GM12878 (cell line): Measurements from ENCODE around the gene SMPD1. TPM values are rescaled to one million over a fixed set of nuclear protein-coding genes. Genes with fewer than 3 reads are reported as not detected.

Source experiments
- ATAC-seq: fragments of 200-7000 bp; cut with Tn5 transposase; 3 replicates; pipeline ENCODE4 v1.9.1; 2020; ENCODE audit warnings: mild to moderate bottlenecking, moderate library complexity
- BruUV-seq: library from RNA; stranded (reverse); fragments of 400-500 nt; replicated peaks from 2 replicates; lab custom pipeline; 2021; lab: Mats Ljungman, UMichigan
- CTCF ChIA-PET: fragments of 300-600 bp; sonication (Branson Sonifier 250); formaldehyde crosslinking; extraction: SDS; loops from one replicate; lab custom pipeline; 2021; ENCODE audit warnings: inconsistent platforms; lab: Yijun Ruan, JAX
- POLR2A ChIA-PET: fragments of 350-600 bp; formaldehyde crosslinking; extraction: SDS; loops from one replicate; lab custom pipeline; 2021; ENCODE audit warnings: inconsistent platforms; lab: Charles Lee
- RAD21 ChIA-PET: fragments of 300-600 bp; sonication (Branson Sonifier 250); formaldehyde crosslinking; loops from one replicate; lab custom pipeline; 2023; ENCODE audit warnings: antibody characterized with exemption; ENCODE audit not compliant: unreplicated experiment; lab: Charles Lee
- SMC1A ChIA-PET: fragments of 300-600 bp; sonication (Branson Sonifier 250); formaldehyde crosslinking; loops from one replicate; lab custom pipeline; 2023; ENCODE audit not compliant: unreplicated experiment, uncharacterized antibody; lab: Charles Lee
- DNase-seq: peaks from one replicate; pipeline ENCODE4 v3.0.0-alpha.2; 2011; ENCODE audit warnings: low read depth, low spot score
- FAIRE-seq: peaks from 3 replicates; lab custom pipeline; 2011; peaks lifted over from hg19 to GRCh38; lab: Jason Lieb, UNC
- H2AFZ ChIP-seq: 2 replicates; pipeline ENCODE4 v1.6.0; 2011; ENCODE audit warnings: low read depth, low read length, control low read depth; ENCODE audit not compliant: control insufficient read depth
- H3K27ac ChIP-seq: 2 replicates; pipeline ENCODE4 v1.5.1; 2011; ENCODE audit warnings: control low read depth; ENCODE audit not compliant: control insufficient read depth, insufficient read depth
- H3K27me3 ChIP-seq, 2 experiments: replicated peaks in 1 of 2; 2 replicates each; pipeline versions ENCODE4 v1.6.0 to v1.6.1; 2011; ENCODE audit warnings: low read length in 1 of 2; ENCODE audit not compliant: control insufficient read depth in 2 of 2, insufficient read depth in 2 of 2
- H3K36me3 ChIP-seq, 2 experiments: 2 replicates each; pipeline ENCODE4 v1.5.1; 2011; ENCODE audit warnings: low read length in 1 of 2; ENCODE audit not compliant: control insufficient read depth in 2 of 2, insufficient read depth in 2 of 2
- H3K4me1 ChIP-seq: 2 replicates; pipeline ENCODE4 v1.6.1; 2011; ENCODE audit warnings: mild to moderate bottlenecking, low read length, moderate library complexity, mixed read lengths; ENCODE audit not compliant: control insufficient read depth, insufficient read depth
- H3K4me2 ChIP-seq: 2 replicates; pipeline ENCODE4 v1.6.0; 2011; ENCODE audit warnings: control low read depth; ENCODE audit not compliant: control insufficient read depth, insufficient read depth
- H3K4me3 ChIP-seq: fragments of 200-600 bp; sonication (generic); 2 replicates; pipeline ENCODE4 v1.5.1; 2016
- H3K79me2 ChIP-seq: 2 replicates; pipeline ENCODE4 v1.6.0; 2011; ENCODE audit warnings: low read length; ENCODE audit not compliant: control insufficient read depth, insufficient read depth
- H3K9ac ChIP-seq: 2 replicates; pipeline ENCODE4 v1.8.0; 2011; ENCODE audit warnings: low read length, control low read depth, mixed read lengths; ENCODE audit not compliant: control insufficient read depth, insufficient read depth
- H3K9me3 ChIP-seq: replicated peaks from 3 replicates; pipeline ENCODE4 v1.5.1; 2011; ENCODE audit warnings: mild to moderate bottlenecking, low read length; ENCODE audit not compliant: control insufficient read depth, insufficient read depth
- H4K20me1 ChIP-seq: 2 replicates; pipeline ENCODE4 v1.6.0; 2011; ENCODE audit not compliant: control insufficient read depth, insufficient read depth
- ATF3 ChIP-seq: IDR thresholded peaks from 2 replicates; pipeline ENCODE4 v1.6.1; 2011; ENCODE audit warnings: low read depth, mild to moderate bottlenecking, low read length, moderate library complexity, borderline replicate concordance; ENCODE audit errors: extremely low read depth
- CBX5 ChIP-seq: sonication (generic); IDR thresholded peaks from 2 replicates; pipeline ENCODE4 v1.6.1; 2016; ENCODE audit warnings: low read depth, moderate library complexity, mild to moderate bottlenecking, inconsistent platforms
- GABPA ChIP-seq: IDR thresholded peaks from 2 replicates; pipeline ENCODE4 v1.6.1; 2014; ENCODE audit warnings: antibody characterized with exemption, low read depth, mild to moderate bottlenecking, inconsistent platforms
- IKZF1 ChIP-seq: fragments of 450-650 bp; conservative IDR thresholded peaks from 2 replicates; pipeline ENCODE4 v1.6.1; 2017; ENCODE audit warnings: antibody characterized with exemption, mild to moderate bottlenecking
- KAT2A ChIP-seq: conservative IDR thresholded peaks from 2 replicates; pipeline ENCODE4 v1.6.1; 2011; ENCODE audit warnings: low read depth, low read length; ENCODE audit not compliant: control insufficient read depth
- NFIC ChIP-seq: IDR thresholded peaks from 2 replicates; pipeline ENCODE4 v1.6.1; 2012; ENCODE audit warnings: low read depth, mild to moderate bottlenecking, inconsistent platforms, low read length, moderate library complexity
- NFYB ChIP-seq: IDR thresholded peaks from 2 replicates; pipeline ENCODE4 v1.6.1; 2011; ENCODE audit warnings: low read depth, mild to moderate bottlenecking, low read length, improper control_type of control experiment, moderate library complexity; ENCODE audit not compliant: insufficient read depth
- PAX8 ChIP-seq: fragments of 450-650 bp; IDR thresholded peaks from 2 replicates; pipeline ENCODE4 v1.6.1; 2017; ENCODE audit warnings: mild to moderate bottlenecking, moderate library complexity
- PBX3 ChIP-seq: IDR thresholded peaks from 2 replicates; pipeline ENCODE4 v1.6.1; 2011; ENCODE audit warnings: mild to moderate bottlenecking, low read depth, low read length, moderate library complexity; ENCODE audit not compliant: insufficient replicate concordance
- RAD21 ChIP-seq: IDR thresholded peaks from 2 replicates; pipeline ENCODE4 v1.6.1; 2011; ENCODE audit warnings: mild to moderate bottlenecking, low read depth, low read length, moderate library complexity; ENCODE audit not compliant: insufficient read depth
- RBBP5 ChIP-seq: fragments of 200-600 bp; sonication (generic); conservative IDR thresholded peaks from 2 replicates; pipeline ENCODE4 v1.6.1; 2016
- SP1 ChIP-seq: IDR thresholded peaks from one replicate; pipeline ENCODE4 v1.6.1; 2011; ENCODE audit warnings: low read depth, low read length
- SRF ChIP-seq, 2 experiments: IDR thresholded peaks; 2 replicates each; pipeline ENCODE4 v1.6.1; 2011; ENCODE audit warnings: low read depth in 2 of 2, low read length in 2 of 2, mild to moderate bottlenecking in 1 of 2, moderate library complexity in 1 of 2
- STAT1 ChIP-seq: fragments of 450-650 bp; conservative IDR thresholded peaks from 2 replicates; pipeline ENCODE4 v1.6.1; 2014; ENCODE audit warnings: antibody characterized with exemption, mild to moderate bottlenecking
- SUPT20H ChIP-seq: IDR thresholded peaks from 2 replicates; pipeline ENCODE4 v1.6.1; 2011; ENCODE audit warnings: low read depth, mild to moderate bottlenecking, low read length, moderate library complexity, borderline replicate concordance; ENCODE audit not compliant: control insufficient read depth
- TARDBP ChIP-seq: IDR thresholded peaks from 2 replicates; pipeline ENCODE4 v1.6.1; 2016; ENCODE audit warnings: borderline replicate concordance
- TCF3 ChIP-seq: IDR thresholded peaks from 2 replicates; pipeline ENCODE4 v1.6.1; 2012; ENCODE audit warnings: low read depth, mild to moderate bottlenecking, low read length, borderline replicate concordance; ENCODE audit not compliant: insufficient read depth
- TCF7 ChIP-seq: IDR thresholded peaks from 2 replicates; pipeline ENCODE4 v1.6.1; 2014; ENCODE audit warnings: antibody characterized with exemption, borderline replicate concordance
- ZBED1 ChIP-seq: IDR thresholded peaks from 2 replicates; pipeline ENCODE4 v1.6.1; 2016; ENCODE audit warnings: borderline replicate concordance
- ZNF24 ChIP-seq: fragments of 450-650 bp; IDR thresholded peaks from 2 replicates; pipeline ENCODE4 v1.6.1; 2017; ENCODE audit warnings: antibody characterized with exemption, mild to moderate bottlenecking
- WGBS: methylation state at CpG from one replicate; pipeline ENCODE4 v1.1.6; 2016; ENCODE audit warnings: low lambda C conversion rate; ENCODE audit not compliant: insufficient replicate concordance, insufficient coverage; ENCODE audit errors: missing lambda C conversion rate; 5-methylcytosine and 5-hydroxymethylcytosine counted together
- in situ Hi-C: fragments of 300-500 bp; cut with MboI; formaldehyde crosslinking; loops from 9 replicates; pipeline ENCODE4 v1.14.3; 2018; ENCODE audit warnings: mixed read lengths
- intact Hi-C: fragments of 100-400 bp; cut with micrococcal nuclease; formaldehyde crosslinking; loops from one replicate; pipeline ENCODE4 v1.14.2; 2022; ENCODE audit not compliant: unreplicated experiment
- polyA plus RNA-seq, 11 experiments: library from polyadenylated mRNA; depleted of rRNA in 4 of 11; unstranded in 6 of 11; stranded (reverse) in 5 of 11; fragments of >200 nt; fragmentation: Nextera tagmentation in 4 of 11; fragmentation: Illumina TruSeq in 1 of 11; extraction: Ambion mirVana in 4 of 11; extraction: Trizol in 1 of 11; gene quantifications; 1 replicate in 1 of 11; 2 replicates in 10 of 11; pipeline versions ENCODE4 v1.2.1 to v1.2.3, GENCODE V29; 2011 to 2016; ENCODE audit warnings: inconsistent platforms in 2 of 11, missing spikeins in 2 of 11, low read depth in 1 of 11
- total RNA-seq, 4 experiments: library from RNA; depleted of rRNA in 3 of 4; stranded (reverse); fragments of >200 nt in 3 of 4; fragmentation: Illumina TruSeq in 1 of 4; extraction: Trizol in 1 of 4; gene quantifications; 2 replicates each; pipeline versions ENCODE4 v1.2.1 to v1.2.3, GENCODE V29; 2013 to 2021

SMPD1 gene
- total and polyA plus RNA-seq, 10 of the 15 experiments (the other 5 are each of a cell fraction or from before 2014, with no cell fraction given) = 1.4 to 13.7 (median 6.2) TPM

GRCh38 chr11:6402561-6402981, 12.3 kb downstream of the SMPD1 start:
- peaks cover 25% of the 10 kb centered on the region for H3K4me1 ChIP-seq
- H3K27ac ChIP-seq = peak overlapping the region; percentile 16
- ATAC-seq (peak; percentile 94), FAIRE-seq (peak; percentile 94), DNase-seq (peak; percentile 76)
- H3K36me3 ChIP-seq = no peaks in the 10 kb centered on the region
- RAD21 ChIA-PET = interaction anchor here (0.6 to 3.3 kb wide), 10 partner anchors 12 to 355 kb away, joined by 3 to 24 read pairs (median 3); partner anchors contain the start of genes ARFIP2, SMPD1 and TIMM10B
- H4K20me1 ChIP-seq = no peaks in the 10 kb centered on the region
- no peaks in the 10 kb centered on the region for H3K9me3 ChIP-seq
- H3K4me3 ChIP-seq = peak overlapping the region; percentile 54; the same call in 1 of the 2 replicates
- no peak overlapping the region; the same call in 1 of the 2 replicates for H3K9ac ChIP-seq
- H3K27me3 ChIP-seq = no peaks in the 10 kb centered on the region
- H3K4me2 ChIP-seq = peak overlapping the region; percentile 69
- no peak overlapping the region; the same call in 1 of the 2 replicates for H2AFZ ChIP-seq
- CTCF ChIA-PET = interaction anchor here (0.6 to 4.4 kb wide), 11 partner anchors 12 to 352 kb away, joined by 3 to 42 read pairs (median 5); partner anchors contain the start of gene SMPD1
- SMC1A ChIA-PET = interaction anchor here (0.7 to 2.7 kb wide), 17 partner anchors 9 to 281 kb away, joined by 3 to 21 read pairs (median 4); partner anchors contain the start of genes APBB1, MRPL17 and SMPD1
- no TSS peak for BruUV-seq
- in situ Hi-C loops (no loop called here), intact Hi-C loops (loop anchor here (5.0 kb wide), 1 partner anchor 70 kb away; the partner anchor contains the start of gene TRIM3)
- POLR2A ChIA-PET = interaction anchor here (0.6 to 2.3 kb wide), 5 partner anchors 9 to 739 kb away, joined by 3 to 21 read pairs (median 3); partner anchors contain the start of genes APBB1 and SMPD1
- under 1% methylated on average over 7 of the region's 7 CpGs for WGBS
- H3K79me2 ChIP-seq = no peaks in the 10 kb centered on the region
- no peak for TF ChIP-seq ZBED1
- no peak for TF ChIP-seq RBBP5
- peak in 1 of 2 experiments; percentile 63; a peak in 1 of 4 replicates for TF ChIP-seq SRF (IDR thresholded peaks at IDR 0.05; ENCODE audit: low read depth in 2 of 2, low read length in 2 of 2)
- TF ChIP-seq PAX8 = no peak
- no peak for TF ChIP-seq STAT1
- no peak for TF ChIP-seq TARDBP
- TF ChIP-seq IKZF1 = peak; percentile 86; the same call in 1 of the 2 replicates
- no peak for TF ChIP-seq RAD21
- TF ChIP-seq PBX3 = peak; percentile 9
- TF ChIP-seq NFIC = peak; percentile 91
- no peak for TF ChIP-seq NFYB
- TF ChIP-seq SP1 = peak; percentile 57
- no peak for TF ChIP-seq ZNF24
- TF ChIP-seq CBX5 = no peak
- TF ChIP-seq ATF3 = no peak
- no peak for TF ChIP-seq SUPT20H
- TF ChIP-seq GABPA = peak; percentile 87
- no peak for TF ChIP-seq KAT2A
- no peak for TF ChIP-seq TCF7
- TF ChIP-seq TCF3 = no peak; the same call in 1 of the 2 replicates
